ENCODE results near the gene SUSD6.
"Not testable (repeated sequence)": the region's sequence is repeated elsewhere in the genome, so short reads cannot be mapped to it uniquely, and the experiment has no call there.

The SUSD6 gene

GRCh38 chr14:69591317-69591716, 20.1 kb upstream of the SUSD6 start:
- DNase-seq (ENCODE audit: low read depth in 2 of 2): no peak

GRCh38 chr14:69593018-69593677, 18.2 kb upstream of the SUSD6 start:
- no peak for DNase-seq (ENCODE audit: low read depth in 2 of 2)

DNA sequence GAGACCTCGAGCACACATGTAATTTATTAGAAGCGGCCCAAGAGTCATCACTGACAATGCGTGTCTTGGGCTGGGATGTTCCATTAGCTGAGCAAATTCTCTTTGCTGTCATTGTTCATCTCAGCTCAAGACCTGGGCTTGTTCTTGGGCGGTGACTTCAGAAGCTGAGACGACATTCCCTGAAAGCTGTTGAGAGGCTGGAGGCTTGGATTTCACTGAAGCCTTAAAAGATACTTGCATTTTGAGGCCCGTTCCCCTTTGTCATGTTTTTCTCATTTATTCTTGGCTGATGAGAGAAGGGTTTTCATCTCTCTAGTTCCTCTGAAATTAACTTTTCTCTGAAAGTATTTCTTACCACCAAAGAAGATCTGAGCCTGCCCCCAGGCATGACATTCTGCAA, 16.6 kb upstream of the SUSD6 start:
- no peak for DNase-seq (ENCODE audit: low read depth in 2 of 2)

GRCh38 chr14:69595336-69595735, 16.1 kb upstream of the SUSD6 start:
- no peak for DNase-seq (ENCODE audit: low read depth in 2 of 2)

DNA sequence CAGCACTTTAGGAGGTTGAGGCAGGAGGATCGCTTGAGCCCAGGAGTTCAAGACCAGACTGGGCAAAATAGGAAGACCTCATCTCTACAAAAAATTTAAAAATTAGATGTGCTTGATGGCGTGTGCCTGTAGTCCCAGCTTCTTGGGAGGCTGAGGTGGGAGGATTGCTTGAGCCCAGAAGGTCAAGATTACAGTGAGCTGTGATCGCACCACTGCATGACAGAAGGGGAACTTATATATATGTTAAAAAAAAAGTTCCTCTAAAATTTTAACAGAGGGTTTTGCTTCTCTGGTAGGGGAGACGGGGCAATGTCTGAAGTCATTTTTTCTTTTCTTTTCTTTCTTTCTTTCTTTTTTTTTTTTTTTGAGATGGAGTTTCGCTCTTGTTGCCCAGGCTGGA, 12.0 kb upstream of the SUSD6 start:
- DNase-seq (ENCODE audit: low read depth in 2 of 2): not testable (repeated sequence)

- DNase-seq (ENCODE audit: low read depth in 2 of 2): no peak
Observed at GRCh38 chr14:69600304-69600891, 11.0 kb upstream of the SUSD6 start.

- DNase-seq (ENCODE audit: low read depth in 2 of 2): no peak
Observed at GRCh38 chr14:69605738-69606137, 5.7 kb upstream of the SUSD6 start.

DNA sequence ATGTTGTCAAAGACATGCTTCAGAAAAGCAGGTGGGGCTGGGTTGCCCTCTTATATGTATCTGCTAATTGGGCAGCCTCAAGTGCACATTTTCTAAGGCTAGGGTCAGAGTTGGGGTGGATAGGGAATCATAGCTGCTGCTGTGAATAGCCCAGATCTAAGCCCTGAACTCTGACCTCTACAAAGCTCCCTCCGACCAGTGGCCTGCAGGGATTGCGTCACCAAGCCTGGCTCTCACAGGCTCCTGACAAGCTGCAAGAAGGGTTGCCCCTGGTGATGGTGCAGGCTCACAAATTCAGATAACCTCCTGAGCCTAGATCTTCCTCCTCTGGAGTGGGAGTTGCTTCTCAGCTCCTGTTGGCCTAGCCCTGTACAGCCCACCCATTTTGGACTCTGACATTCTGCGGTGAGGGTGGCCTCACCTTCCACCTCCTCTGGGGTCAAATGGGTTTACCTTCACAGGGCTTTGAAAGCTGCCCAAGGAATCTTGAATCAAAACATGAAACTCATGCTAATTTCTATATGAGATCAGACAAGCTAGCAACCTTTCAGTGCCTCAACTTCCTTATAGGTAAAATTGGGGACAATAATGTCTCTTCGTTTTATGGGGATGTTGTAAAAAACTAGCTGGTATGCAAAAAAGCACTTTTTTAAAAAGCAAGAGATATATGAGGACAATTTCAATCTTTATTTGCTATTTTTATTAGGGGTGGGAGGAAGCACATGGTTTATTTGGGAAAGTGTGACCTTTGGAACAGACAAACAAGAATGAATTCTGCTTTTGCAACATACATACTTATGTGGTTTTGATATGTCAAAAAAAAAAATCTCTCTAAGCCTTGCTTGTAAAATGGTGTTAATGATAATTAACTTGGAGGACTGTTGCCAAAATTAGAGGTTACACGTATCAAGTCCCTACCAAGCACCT, 4.9 kb upstream of the SUSD6 start:
- no peak for DNase-seq (ENCODE audit: low read depth in 2 of 2)

DNA sequence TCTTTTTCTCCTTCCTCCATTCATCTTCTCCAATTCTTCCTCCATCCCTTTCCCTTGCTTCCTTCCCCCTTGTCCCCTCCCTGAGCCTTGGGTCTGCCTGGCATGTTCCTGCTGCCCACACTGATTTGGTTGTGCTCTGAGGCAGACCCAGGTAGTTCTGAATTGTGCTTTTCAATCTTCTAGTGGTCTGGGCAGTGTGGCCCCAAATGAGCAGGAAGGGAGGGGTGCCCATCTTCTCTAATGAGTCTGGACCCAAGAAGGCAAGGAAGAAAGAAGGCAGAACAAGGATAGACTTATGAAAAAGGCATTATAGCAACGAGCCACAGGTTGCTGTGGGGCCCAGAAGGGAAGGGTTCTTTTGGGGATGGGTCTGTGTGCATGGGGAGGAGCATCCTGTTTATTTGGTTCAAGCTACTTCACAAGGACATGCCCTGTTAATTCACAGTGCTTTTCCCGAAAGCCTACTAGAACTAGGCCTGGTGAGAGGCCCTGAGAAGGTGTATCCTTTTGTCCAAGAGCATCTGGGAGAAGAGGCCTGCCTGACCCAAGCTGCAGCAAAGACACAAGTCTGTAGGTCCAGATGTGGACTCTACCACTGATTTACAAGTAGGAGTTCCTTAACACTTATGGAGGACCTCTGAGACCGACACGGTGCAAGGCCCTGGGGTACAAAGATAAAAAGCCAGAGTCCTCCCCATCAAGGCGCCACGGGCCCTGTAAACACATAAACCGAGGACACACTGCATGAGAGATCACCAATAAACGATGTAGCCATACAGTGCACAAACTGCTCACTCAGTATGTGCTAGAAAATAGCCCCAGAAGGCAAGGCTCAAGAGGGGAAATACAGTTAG, 1.1 kb upstream of the SUSD6 start:
- DNase-seq (ENCODE audit: low read depth in 2 of 2): no peak

GRCh38 chr14:69610874-69611171, 573 bp upstream of the SUSD6 start:
- no peak for DNase-seq (ENCODE audit: low read depth in 2 of 2)

DNA sequence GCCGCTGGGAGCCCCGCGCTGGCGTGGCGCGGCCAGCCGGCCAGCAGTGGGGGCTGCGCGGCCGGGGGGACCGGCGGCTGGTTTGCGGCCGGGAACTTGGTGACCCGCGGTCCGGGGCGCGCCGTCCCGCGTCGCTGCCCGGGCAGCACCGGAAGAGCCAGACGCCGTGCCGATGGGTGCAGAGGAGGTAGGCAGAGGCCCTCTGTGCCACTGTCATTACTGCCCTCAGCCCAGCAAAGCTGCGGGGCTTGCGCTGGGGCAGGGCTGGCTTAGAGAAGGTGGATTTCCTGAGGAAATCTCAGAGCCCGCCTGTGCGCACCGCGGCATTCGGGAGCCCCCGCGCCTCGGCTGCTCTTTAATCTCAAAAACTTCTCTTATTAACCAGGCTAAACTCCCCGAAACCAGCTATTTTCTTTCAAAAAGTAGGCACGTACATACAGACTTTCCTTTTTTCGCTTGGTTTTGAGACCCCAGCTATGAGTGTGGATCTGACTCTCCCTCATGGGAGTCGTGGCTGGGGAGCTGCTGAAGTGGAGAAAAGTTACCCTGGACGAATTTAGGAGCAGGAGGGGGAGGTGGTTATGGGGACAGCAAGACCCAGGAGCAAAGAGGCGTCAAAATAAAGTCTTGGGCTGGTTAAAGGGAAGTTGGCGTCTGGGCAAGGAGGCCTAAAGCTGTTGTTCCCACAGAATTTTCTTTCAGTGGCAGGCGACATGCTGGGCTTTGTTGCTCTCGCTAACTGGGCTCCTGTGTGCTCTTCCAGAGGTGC, 802 bp downstream of the SUSD6 start:
- no peak for DNase-seq (ENCODE audit: low read depth in 2 of 2)

GRCh38 chr14:69612783-69613130, 1.4 kb downstream of the SUSD6 start:
- DNase-seq (ENCODE audit: low read depth in 2 of 2): no peak

GRCh38 chr14:69613312-69614073, 2.1 kb downstream of the SUSD6 start:
- DNase-seq (ENCODE audit: low read depth in 2 of 2): no peak

DNA sequence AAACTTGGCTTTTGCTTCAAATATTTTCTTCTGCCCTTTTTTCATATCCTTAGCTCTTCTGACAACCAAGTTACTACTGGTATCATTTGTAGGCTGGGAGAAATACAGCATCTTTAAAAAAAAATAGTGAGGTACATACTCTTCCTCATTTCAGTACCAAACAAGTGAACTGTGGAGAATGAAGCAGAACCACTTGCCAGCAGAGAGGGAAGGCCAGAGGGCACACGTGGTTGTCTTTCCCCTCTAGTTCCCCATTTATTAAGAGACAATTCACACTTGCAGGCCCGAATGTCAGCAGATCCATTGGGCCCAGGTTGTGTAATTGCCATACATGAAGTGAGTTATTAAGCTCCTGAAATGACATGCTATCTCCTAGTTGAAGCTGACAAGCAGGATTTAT, 3.2 kb downstream of the SUSD6 start:
- no peak for DNase-seq (ENCODE audit: low read depth in 2 of 2)

DNA sequence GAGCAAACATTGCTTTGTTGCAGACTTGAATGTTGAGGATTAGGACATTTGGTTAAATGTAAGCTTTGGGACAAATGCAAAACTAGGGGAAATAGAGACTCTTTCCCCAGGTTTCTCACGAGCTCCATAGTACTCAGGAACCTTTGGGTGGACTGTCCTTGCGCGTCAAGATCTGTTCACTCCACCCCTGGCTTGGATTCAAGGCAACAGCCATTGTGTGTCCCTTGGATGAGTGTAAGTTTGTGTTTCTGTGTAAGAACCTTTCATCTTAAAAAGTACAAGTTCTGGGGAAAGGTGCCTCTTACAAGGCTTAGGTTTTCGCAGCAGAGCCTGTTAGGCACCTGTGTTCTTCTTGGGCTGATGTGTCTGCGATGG, 3.7 kb downstream of the SUSD6 start:
- no peak for DNase-seq (ENCODE audit: low read depth in 2 of 2)

DNA sequence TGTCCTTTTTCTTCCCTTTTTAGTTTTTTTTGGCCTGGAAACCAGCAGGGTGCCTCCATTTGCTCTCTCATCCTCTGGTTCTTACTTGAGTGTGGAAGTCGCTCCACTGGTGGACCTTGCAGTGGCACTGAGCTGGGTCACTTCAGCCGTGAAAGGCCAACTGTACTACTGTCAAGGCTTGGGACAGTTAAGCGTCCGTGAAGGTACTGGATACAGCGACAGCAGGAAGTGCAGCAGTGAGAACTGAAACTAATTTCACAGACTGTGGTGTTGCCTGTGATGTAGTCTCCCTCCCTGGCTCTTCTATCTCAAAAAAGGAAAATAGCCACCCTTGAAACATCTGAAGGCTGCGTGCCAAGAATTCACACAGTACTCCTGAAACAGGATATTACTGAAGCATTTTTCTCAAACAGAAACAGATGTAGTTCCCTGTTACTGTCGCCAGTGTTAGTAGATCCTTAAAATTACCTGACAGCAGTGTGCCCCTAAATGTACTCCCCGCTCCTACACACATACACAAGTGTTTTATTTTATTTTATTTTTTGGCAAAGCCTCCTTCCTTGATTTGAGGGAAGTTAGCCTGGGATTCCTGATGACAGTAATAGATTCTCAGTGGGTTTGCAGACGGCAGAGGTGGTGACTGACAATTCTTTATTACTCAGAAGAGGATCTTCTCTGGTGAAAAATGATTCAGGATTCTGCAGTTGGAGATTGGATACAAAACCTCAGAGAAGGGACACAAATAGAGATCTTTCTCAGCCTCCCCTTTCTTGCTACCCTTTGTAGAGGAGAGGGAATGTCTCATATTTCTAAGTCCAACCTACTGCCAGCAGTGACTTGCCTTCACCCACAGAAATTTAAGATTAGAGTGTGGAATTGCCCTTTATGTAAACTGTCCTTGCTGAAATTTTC, 4.4 kb downstream of the SUSD6 start:
- DNase-seq (ENCODE audit: low read depth in 2 of 2): no peak

GRCh38 chr14:69616408-69616773, 5.0 kb downstream of the SUSD6 start:
- DNase-seq (ENCODE audit: low read depth in 2 of 2): no peak

GRCh38 chr14:69617796-69618195, 6.4 kb downstream of the SUSD6 start:
- DNase-seq (ENCODE audit: low read depth in 2 of 2): no peak

DNA sequence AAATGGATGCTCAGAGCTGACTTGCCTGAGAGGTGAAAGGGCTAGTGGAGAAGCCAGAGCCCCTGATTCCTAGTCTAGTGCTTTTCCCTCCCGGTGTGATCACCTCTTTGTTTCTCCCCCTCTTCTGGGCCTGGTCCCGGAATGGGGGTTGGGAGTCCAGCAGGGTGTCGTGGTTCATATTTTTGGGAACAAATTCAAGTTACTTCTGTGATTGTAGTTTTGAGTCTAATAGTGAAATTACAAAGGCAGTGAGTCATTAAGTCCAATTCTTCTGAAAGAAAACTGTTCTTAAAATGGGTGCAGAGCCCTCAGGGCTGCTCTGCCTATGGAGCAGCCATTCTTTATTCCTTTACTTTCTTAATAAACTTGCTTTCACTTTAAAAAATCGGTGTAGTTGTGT, 7.6 kb downstream of the SUSD6 start:
- no peak for DNase-seq (ENCODE audit: low read depth in 2 of 2)

DNA sequence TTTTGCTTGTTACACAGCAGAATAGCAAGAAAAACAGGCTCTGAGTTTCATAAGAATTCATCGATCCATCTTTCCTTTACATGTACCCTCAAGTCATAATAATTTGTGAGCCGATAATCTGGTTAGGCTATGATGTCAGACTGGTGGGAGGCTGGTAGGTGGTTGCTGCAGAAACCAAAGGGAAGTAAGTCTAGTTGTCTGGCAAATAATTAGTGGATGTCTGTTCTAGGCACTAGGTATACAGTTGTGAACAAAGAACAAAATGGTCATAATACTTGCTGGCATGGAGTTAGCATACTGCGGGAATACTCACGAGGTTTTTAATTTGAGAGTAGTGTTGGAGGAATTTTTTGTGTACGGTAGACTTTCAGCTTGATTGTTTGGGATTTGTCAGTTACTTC, 8.8 kb downstream of the SUSD6 start:
- DNase-seq (ENCODE audit: low read depth in 2 of 2): no peak
